ENCODE results near the gene TSG101.

GRCh38 chr11:18463439-18463838 is 63.3 kb downstream of the TSG101 start:
- no peak for TF ChIP-seq POLR2AphosphoS5 (IDR thresholded peaks at IDR 0.05; ENCODE audit: low read depth, low read length)
- TF ChIP-seq TAF1 (IDR thresholded peaks at IDR 0.05; ENCODE audit: low read depth, low read length): no peak
- TF ChIP-seq POLR2A (IDR thresholded peaks at IDR 0.05; ENCODE audit: low read depth, low read length): no peak
- TF ChIP-seq SPI1 (IDR thresholded peaks at IDR 0.05; ENCODE audit: low read depth, low read length): no peak
